ENCODE results near the gene AGTRAP. TPM values are rescaled to one million over a fixed set of nuclear protein-coding genes. Genes with fewer than 3 reads are reported as not detected.

AGTRAP gene
- total and polyA plus RNA-seq, 12 donors: 23.4 to 104 (median 45.1) TPM

DNA sequence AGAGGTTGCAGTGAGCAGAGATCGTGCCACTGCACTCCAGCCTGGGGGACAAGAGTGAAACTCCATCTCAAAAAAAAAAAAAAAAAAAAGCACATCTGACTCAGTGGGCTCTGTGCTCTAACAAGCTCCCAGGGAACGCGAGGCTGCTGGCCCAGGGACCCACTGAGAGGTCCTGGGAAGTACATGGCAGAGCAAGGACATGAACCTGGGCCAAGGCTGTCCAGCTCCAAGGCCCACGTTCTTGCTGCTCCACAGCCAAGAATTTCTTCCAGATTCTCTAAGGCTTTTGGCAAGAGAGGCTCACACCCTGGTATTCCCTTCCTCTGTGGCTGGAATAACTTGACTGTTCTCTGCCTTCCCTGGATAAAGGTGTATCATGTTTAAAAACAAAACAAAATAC lies 15.4 kb upstream of the AGTRAP start:
- peaks cover 0 to 9% of the 10 kb centered on the region in 2 donors for H3K4me1 ChIP-seq (replicated peaks in 1 of 2)
- DNase-seq: no peak
- H3K36me3 ChIP-seq (replicated peaks in 1 of 2): no peaks in the 10 kb centered on the region
- no peaks in the 10 kb centered on the region for H3K9me3 ChIP-seq (replicated peaks in 1 of 3)
- H3K27ac ChIP-seq: no peak overlapping the region
- no peak for TF ChIP-seq POLR2A (IDR thresholded peaks at IDR 0.05)
- TF ChIP-seq, protein P1, sequence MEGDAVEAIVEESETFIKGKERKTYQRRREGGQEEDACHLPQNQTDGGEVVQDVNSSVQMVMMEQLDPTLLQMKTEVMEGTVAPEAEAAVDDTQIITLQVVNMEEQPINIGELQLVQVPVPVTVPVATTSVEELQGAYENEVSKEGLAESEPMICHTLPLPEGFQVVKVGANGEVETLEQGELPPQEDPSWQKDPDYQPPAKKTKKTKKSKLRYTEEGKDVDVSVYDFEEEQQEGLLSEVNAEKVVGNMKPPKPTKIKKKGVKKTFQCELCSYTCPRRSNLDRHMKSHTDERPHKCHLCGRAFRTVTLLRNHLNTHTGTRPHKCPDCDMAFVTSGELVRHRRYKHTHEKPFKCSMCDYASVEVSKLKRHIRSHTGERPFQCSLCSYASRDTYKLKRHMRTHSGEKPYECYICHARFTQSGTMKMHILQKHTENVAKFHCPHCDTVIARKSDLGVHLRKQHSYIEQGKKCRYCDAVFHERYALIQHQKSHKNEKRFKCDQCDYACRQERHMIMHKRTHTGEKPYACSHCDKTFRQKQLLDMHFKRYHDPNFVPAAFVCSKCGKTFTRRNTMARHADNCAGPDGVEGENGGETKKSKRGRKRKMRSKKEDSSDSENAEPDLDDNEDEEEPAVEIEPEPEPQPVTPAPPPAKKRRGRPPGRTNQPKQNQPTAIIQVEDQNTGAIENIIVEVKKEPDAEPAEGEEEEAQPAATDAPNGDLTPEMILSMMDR (IDR thresholded peaks at IDR 0.05): no peak
- no peak overlapping the region for H3K4me3 ChIP-seq
- H3K27me3 ChIP-seq: no peaks in the 10 kb centered on the region
- intact Hi-C loops (cut with DNase I): loop anchor here in 1 of 2 donors (5.0 kb wide), 1 partner anchor 68 kb away; the partner anchor contains the start of genes FBXO2 and FBXO44
- 31 to 46% (median 38%) methylated on average over 4 of the region's 4 CpGs for WGBS, 4 donors

DNA sequence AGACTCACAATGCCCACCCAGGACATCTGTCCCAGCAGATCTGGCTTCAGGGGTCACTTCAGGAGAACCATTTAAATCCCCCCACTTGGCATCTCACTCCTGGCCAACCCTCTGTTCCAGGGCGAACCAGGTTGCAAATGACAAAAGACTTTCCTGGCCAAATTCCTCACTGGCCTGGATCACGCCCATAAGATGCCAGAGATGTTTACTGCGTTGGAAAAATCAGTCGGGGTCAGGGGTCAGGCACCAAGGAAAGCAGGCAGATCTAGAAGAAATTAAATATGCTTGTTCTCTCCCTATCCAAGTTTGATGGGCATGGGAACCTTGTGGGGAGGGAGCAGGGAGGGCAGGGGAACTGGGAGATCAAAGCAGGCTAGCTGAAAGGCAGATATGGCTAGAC lies 14.6 kb upstream of the AGTRAP start:
- H3K9me3 ChIP-seq (replicated peaks in 1 of 3): no peaks in the 10 kb centered on the region
- 68 to 85% (median 79%) methylated on average over 4 of the region's 4 CpGs for WGBS, 4 donors
- H3K27me3 ChIP-seq: no peaks in the 10 kb centered on the region
- H3K27ac ChIP-seq: no peak overlapping the region
- no peak for TF ChIP-seq POLR2A (IDR thresholded peaks at IDR 0.05)
- TF ChIP-seq, protein P1 (IDR thresholded peaks at IDR 0.05): no peak
- DNase-seq: no peak
- H3K4me1 ChIP-seq (replicated peaks in 1 of 2): peaks cover 0 to 9% of the 10 kb centered on the region in 2 donors
- H3K36me3 ChIP-seq (replicated peaks in 1 of 2): no peaks in the 10 kb centered on the region
- H3K4me3 ChIP-seq: no peak overlapping the region
- intact Hi-C loops (cut with DNase I): loop anchor here in 1 of 2 donors (5.0 kb wide), 1 partner anchor 69 kb away; the partner anchor contains the start of genes FBXO2 and FBXO44

DNA sequence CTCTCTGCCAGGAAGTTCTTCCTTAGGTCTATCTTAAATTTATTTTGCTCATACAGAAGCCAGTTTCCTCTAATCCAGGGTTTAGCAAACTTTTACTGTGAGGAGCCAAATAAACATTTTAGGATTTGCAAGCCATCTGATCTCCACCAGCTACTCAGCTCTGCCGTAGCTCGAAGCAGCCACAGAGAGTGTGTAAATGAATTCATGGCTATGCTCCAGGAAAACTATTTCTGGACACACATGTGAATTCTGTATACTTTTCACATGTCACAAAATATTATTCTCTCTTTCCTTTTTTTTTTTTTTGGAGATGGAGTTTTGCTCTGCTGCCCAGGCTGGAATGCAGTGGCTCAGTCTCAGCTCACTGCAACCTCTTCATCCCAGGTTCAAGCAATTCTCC lies 13.4 kb upstream of the AGTRAP start:
- no peak overlapping the region for H3K27ac ChIP-seq
- no peaks in the 10 kb centered on the region for H3K27me3 ChIP-seq
- no peak for TF ChIP-seq POLR2A (IDR thresholded peaks at IDR 0.05)
- TF ChIP-seq, protein P1 (IDR thresholded peaks at IDR 0.05): no peak
- no peak for DNase-seq
- peaks cover 0 to 9% of the 10 kb centered on the region in 2 donors for H3K4me1 ChIP-seq (replicated peaks in 1 of 2)
- H3K9me3 ChIP-seq (replicated peaks in 1 of 3): no peaks in the 10 kb centered on the region
- WGBS, 4 donors: 71 to 84% (median 77%) methylated on average over 2 of the region's 2 CpGs
- intact Hi-C loops (cut with DNase I): loop anchor here in 1 of 2 donors (5.0 kb wide), 1 partner anchor 70 kb away; the partner anchor contains the start of genes FBXO2 and FBXO44
- no peaks in the 10 kb centered on the region for H3K36me3 ChIP-seq (replicated peaks in 1 of 2)
- H3K4me3 ChIP-seq: no peak overlapping the region

DNA sequence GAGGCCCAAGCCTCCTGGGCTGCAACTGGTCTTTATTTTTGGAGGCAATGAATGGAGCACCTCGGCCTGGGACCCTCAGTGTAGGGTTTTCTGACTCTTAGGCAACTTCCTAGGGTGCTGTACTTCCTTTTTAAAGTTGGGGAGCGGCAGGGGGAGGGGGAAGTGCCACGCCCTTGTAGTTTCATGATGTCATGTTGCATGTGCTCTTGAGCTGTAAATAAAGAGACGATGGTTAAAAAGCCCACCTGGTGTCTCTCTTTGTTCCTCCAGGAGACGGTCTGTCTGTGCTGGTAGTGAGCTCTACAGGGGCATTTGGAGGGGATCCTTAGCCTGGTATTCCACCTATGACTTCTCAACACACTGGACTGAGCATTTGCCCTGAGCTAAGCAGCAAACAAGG lies 10.3 kb upstream of the AGTRAP start:
- Histone ChIP-seq H3K36me3 (replicated peaks in 1 of 2) (no peaks in the 10 kb centered on the region), H3K9me3 (replicated peaks in 1 of 3) (no peaks in the 10 kb centered on the region), H3K27me3 (no peaks in the 10 kb centered on the region), H3K4me3 (no peak overlapping the region), H3K4me1 (replicated peaks in 1 of 2) (peaks cover 0 to 12% of the 10 kb centered on the region in 2 donors), H3K27ac (no peak overlapping the region)
- WGBS, 4 donors: 67 to 86% (median 74%) methylated on average over 4 to 5 of the region's 5 CpGs
- intact Hi-C loops (cut with DNase I): no loop called here
- DNase-seq: no peak
- no peak for TF ChIP-seq POLR2A (IDR thresholded peaks at IDR 0.05)
- TF ChIP-seq, protein P1 (IDR thresholded peaks at IDR 0.05): no peak

All from adrenal gland (tissue), 12 donors.